H4 (cell line): ENCODE measurements around the gene SLC35G3. TPM values are rescaled to one million over a fixed set of nuclear protein-coding genes. Genes with fewer than 3 reads are reported as not detected.
"Not testable (repeated sequence)": the region's sequence is repeated elsewhere in the genome, so short reads cannot be mapped to it uniquely, and the experiment has no call there.

Experiments used
- DNase-seq: peaks from one replicate; pipeline ENCODE4 v3.0.0-alpha.2; 2015; ENCODE audit warnings: low spot score
- total RNA-seq: library from RNA; depleted of rRNA; stranded (reverse); fragments of >200 nt; shearing (Covaris generic); gene quantifications from 2 replicates; pipeline ENCODE4 v1.2.3, GENCODE V29; 2014

The SLC35G3 gene
- total RNA-seq, 1 experiment from 2014 or later, result not detected

- DNase-seq, result no peak
Observed at GRCh38 chr17:35210741-35211140, 16.5 kb upstream of the SLC35G3 start.

DNA sequence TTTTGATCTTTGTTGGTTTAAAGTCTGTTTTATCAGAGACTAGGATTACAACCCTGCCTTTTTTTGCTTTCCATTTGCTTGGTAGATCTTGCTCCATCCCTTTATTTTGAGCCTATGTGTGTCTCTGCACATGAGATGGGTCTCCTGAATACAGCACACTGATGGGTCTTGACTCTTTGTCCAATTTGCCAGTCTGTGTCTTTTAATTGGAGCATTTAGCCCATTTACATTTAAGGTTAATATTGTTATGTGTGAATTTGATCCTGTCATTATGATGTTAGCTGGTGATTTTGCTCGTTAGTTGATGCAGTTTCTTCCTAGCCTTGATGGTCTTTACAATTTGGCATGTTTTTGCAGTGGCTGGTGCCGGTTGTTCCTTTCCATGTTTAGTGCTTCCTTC is 8.4 kb upstream of the SLC35G3 start:
- not testable (repeated sequence) for DNase-seq

DNA sequence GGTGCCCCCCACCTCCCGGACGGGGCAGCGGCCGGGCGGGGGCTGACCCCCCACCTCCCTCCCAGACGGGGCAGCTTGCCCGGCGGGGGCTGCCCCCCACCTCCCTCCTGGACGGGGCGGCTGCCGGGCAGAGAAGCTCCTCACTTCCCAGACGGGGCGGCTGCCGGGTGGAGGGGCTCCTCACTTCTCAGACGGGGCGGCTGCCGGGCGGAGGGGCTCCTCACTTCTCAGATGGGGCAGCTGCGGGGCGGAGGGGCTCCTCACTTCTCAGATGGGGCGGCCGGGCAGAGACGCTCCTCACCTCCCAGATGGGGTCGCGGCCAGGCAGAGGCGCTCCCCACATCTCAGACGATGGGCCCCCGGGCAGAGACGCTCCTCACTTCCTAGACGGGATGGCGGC is 869 bp upstream of the SLC35G3 start:
- not testable (repeated sequence) for DNase-seq

DNA sequence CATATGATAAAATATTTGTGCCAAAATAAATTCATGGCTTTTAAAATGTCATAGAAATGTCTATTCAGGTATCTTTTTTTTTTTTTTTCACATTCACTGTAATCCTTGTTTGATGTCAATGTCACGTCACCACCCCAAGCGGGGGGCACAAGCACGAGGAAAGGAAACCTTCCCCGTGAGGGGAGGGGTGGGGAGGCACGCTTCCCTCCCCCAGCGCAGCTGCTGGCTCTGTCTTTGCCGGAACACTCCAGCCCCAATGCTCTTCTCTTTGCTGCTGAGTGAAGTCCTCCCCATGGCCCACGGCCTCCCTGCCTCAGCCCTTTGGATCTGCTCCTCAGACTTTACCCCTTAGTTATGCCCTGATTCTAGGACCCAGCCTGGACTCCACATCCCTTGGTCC is 1.5 kb downstream of the SLC35G3 start:
- no peak for DNase-seq

- no peak for DNase-seq
Observed at GRCh38 chr17:35191001-35191695, 3.0 kb downstream of the SLC35G3 start.

DNA sequence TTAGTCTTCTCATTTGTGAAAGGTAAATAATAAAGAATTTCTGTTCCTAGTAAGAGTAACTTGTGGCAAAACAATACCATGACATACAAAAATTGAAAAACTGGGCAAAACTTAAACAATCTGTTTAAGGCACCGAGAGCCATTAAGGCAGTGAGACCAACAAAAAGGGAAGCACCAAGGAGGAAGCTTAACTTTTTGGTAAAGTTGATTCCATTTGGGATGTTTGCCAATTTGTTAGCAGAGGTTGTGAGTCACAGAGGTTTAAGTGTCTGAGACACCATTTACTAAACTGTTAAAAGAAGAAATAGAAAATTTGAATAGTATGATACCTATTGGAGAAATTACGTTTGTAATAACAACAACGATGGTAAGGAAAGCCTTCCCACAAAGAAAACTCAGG is 4.9 kb downstream of the SLC35G3 start:
- no peak for DNase-seq

- no peak for DNase-seq
Observed at GRCh38 chr17:35188111-35188510, 6.1 kb downstream of the SLC35G3 start.

- DNase-seq, result no peak
Observed at GRCh38 chr17:35187481-35187880, 6.7 kb downstream of the SLC35G3 start.

DNA sequence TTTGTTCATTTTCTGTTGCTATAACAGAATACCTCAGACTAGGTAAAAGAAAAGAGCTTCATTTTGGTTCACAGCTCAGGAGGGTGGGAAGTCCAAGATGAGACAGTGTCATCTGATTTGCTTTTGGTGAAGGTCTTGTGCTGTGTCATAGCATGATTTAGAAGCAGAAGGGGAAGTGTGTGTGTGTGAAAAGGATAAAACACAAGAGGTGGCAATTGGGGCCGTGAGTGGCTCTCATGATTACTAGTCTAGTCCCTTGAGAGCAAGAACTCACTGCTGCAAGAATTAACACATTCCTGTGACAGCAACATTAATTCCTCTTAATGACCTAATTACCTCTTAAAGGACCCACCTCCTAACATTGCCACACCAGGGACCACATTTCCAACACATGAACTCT is 8.3 kb downstream of the SLC35G3 start:
- DNase-seq, result no peak

- no peak for DNase-seq
Observed at GRCh38 chr17:35184274-35184673, 9.9 kb downstream of the SLC35G3 start.

- DNase-seq, result no peak
Observed at GRCh38 chr17:35183332-35183731, 10.9 kb downstream of the SLC35G3 start.

DNA sequence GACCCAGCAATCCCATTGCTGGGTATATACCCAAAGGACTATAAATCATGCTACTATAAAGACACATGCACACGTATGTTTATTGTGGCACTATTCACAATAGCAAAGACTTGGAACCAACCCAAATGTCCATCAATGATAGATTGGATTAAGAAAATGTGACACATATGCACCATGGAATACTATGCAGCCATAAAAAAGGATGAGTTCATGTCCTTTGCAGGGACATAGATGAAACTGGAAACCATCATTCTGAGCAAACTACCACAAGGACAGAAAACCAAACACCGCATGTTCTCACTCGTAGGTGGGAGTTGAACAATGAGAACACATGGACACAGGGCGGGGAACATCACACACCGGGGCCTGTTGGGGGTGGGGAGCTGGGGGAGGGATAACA is 14.8 kb downstream of the SLC35G3 start:
- DNase-seq, result not testable (repeated sequence)

GRCh38 chr17:35176897-35177296 is 17.3 kb downstream of the SLC35G3 start:
- no peak for DNase-seq

GRCh38 chr17:35175638-35176415 is 18.4 kb downstream of the SLC35G3 start:
- DNase-seq, result no peak

DNA sequence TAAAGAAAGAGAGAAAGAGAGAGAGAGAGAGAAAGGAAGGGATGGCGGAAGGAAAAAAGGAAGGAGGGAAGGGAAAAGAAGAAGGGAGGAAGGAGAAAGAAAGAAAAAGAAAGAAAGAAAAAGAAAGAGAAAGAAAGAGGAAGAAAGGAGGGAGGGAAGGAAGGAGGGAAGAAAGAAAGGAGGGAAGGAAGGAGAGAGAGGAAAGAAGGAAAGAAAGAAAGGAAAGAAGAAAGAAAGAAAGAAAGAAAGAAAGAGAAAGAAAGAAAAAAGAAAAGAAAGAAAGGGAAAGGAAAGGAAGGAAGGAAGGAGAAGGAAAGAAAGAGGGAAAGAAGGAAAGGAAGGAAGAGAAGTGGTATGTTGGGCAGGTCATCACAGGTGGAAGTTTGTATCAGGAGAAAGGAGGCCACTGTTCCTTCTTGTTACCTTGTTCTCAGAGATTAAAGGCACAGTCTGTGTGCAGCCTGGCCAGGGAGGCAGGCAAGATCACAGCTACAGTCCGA is 19.3 kb downstream of the SLC35G3 start:
- no peak for DNase-seq

GRCh38 chr17:35172321-35172720 is 21.9 kb downstream of the SLC35G3 start:
- DNase-seq, result not testable (repeated sequence)

- no peak for DNase-seq
Observed at GRCh38 chr17:35171834-35172233, 22.4 kb downstream of the SLC35G3 start.

DNA sequence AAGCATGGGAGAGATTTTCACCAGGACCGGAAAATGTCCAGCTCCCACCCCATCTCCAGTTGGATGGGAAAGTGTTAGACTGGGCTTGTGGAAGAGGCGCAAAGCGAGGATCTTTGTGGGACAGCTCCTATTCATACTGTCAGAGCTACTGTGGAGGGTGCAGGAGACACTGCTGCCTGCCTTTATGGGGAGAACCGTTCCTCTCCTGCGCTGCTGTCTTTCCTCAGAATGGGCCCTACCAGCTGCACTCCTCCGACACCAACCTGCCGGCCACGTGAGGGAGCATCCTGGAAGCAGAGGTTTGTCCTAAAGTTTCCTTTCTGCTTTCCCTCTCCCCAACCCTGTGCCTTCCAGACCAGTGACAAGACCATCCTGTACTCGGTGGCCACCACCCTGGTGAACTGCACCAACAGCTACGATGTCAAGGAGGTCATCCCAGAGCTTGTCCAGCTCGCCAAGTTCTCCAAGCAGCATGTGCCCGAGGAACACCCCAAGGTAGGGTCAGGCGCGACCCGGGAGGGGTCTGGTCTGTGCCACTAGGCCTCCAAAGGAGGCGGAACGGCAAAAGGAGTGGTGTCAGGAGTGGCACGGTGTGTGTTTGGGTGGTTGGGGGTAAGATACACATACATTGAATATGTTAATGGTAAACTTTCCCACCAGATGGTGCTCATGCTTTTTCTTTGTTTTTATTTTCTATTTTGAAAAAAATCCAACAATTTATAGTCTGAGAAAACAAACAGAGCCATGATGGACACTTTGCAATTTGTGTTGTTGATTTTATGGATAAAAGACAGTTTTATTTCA is 23.0 kb downstream of the SLC35G3 start:
- DNase-seq, result no peak

GRCh38 chr17:35169835-35170363 is 24.3 kb downstream of the SLC35G3 start:
- DNase-seq, result no peak

DNA sequence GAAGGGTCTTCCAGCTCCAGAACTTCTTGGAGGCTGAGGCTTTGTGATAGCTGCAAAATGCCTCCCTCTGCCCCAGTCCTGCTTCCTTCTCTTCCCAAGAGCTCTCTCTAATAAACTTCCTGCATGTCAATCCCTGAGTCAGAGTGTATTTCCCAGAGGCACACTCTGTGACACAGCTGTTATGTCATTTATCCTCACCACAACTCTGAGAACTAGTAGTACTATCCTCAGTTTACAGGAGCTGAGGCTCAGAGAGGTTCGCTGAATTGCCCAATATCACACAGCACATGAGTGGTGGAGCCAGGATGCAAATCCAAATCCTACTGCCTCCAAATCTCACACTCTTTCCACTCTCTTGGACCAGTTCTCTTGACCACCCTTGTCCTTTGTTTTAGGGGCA is 26.5 kb downstream of the SLC35G3 start:
- DNase-seq, result peak; percentile 29

GRCh38 chr17:35167046-35167445 is 27.1 kb downstream of the SLC35G3 start:
- DNase-seq, result no peak

DNA sequence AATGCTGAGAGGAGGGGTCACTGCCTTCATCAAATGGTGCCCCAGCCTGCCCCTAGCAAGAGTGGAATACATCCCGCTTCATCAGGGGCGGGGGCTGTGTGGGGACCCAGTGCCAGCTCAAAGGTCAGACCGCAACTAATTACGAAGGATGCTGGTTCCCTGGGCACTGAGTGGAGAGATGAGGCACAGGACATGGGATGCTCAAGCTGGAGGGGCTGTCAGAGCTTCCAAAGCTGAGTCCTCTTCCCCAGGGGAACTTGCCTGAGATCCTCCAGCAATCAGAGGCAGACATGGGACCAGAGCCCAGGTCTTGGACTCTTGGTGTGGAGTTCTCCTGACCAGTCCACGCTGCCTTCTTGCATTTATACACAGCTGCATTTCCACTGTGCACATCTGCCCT is 27.7 kb downstream of the SLC35G3 start:
- no peak for DNase-seq
